C4-2B (cell line): ENCODE measurements around the gene PTPRF.

Experiments
- CTCF ChIP-seq: fragments of 450-650 bp; conservative IDR thresholded peaks from 2 replicates; pipeline ENCODE4 v1.5.1; 2017; ENCODE audit warnings: mild to moderate bottlenecking
- ZFX ChIP-seq: fragments of 450-650 bp; IDR thresholded peaks from 2 replicates; pipeline ENCODE4 v1.6.1; 2017

- TF ChIP-seq CTCF (no peak), ZFX (no peak)
Measured at GRCh38 chr1:43664369-43664768, 133.7 kb downstream of the PTPRF start.
